ENCODE measurements around the gene TBL1X.

The TBL1X gene

GRCh38 chrX:9784332-9784731, 319.5 kb downstream of the TBL1X start:
- no peak for DNase-seq

GRCh38 chrX:9785254-9785943, 320.5 kb downstream of the TBL1X start:
- DNase-seq: no peak

- DNase-seq: no peak
Observed at GRCh38 chrX:9785944-9786797, 321.3 kb downstream of the TBL1X start, which contains the start of gene SHROOM2. TSS of gene SHROOM2 (plus strand) at chrX:9786429. CDS start at chrX:9786546, 117 bp downstream.

GRCh38 chrX:9786798-9787635, 322.2 kb downstream of the TBL1X start:
- DNase-seq: no peak

- no peak for DNase-seq
Observed at GRCh38 chrX:9788911-9789310, 324.1 kb downstream of the TBL1X start.

- DNase-seq: no peak
Observed at GRCh38 chrX:9789555-9789954, 324.7 kb downstream of the TBL1X start.
